HG03571 (cell line): ENCODE results near the gene IFNGR1.
"Not testable (repeated sequence)": the region's sequence is repeated elsewhere in the genome, so short reads cannot be mapped to it uniquely, and the experiment has no call there.

Experiments used
- ATAC-seq: cut with Tn5 transposase; IDR thresholded peaks from one replicate; pipeline ENCODE4 v1.9.1; 2021; ENCODE audit not compliant: unreplicated experiment

Gene IFNGR1

GRCh38 chr6:137213813-137214212 is 5.4 kb downstream of the IFNGR1 start:
- no peak for ATAC-seq

GRCh38 chr6:137213331-137213740 is 5.8 kb downstream of the IFNGR1 start:
- no peak for ATAC-seq

DNA sequence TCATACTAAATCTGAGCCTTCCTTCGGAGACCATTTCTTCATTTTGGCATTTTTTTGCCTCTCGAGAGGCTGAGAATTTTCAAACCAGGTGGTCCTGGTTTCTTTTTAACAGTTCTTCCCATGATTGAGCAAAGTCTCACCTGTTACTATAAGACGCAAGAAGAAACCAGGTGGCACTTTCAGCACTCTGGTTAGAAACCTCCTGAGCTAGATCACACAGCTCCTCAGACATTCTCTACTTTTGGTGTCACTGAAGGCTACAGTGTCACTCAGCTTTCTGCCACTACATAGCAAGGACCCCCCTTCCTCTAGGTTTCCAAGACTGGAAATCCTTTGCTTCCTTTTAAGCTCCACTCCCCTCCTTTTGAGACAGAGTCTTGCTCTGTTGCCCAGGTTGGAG is 7.3 kb downstream of the IFNGR1 start:
- no peak for ATAC-seq

GRCh38 chr6:137210903-137211302 is 8.3 kb downstream of the IFNGR1 start:
- no peak for ATAC-seq

GRCh38 chr6:137208279-137208678 is 10.9 kb downstream of the IFNGR1 start:
- ATAC-seq, result no peak

- not testable (repeated sequence) for ATAC-seq
Measured at GRCh38 chr6:137207457-137207856, 11.7 kb downstream of the IFNGR1 start.

DNA sequence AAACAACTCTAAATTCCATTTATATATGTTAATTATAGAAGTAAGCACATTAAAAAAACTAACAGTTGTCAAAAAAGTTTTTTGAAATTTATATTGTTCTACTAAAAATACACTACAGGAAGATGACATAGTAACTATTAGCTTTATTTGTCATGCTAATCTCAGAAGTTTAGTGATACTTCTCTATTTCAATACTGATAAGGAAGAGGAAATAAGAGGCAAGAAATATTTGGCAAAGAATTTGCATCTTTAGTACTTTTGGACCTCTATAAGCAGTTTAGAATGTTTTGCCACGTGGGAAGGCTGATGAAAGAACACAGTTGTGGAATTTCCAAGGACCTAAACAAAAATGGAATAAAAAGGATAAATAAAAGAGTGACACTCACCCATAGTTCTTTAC is 12.6 kb downstream of the IFNGR1 start:
- no peak for ATAC-seq

DNA sequence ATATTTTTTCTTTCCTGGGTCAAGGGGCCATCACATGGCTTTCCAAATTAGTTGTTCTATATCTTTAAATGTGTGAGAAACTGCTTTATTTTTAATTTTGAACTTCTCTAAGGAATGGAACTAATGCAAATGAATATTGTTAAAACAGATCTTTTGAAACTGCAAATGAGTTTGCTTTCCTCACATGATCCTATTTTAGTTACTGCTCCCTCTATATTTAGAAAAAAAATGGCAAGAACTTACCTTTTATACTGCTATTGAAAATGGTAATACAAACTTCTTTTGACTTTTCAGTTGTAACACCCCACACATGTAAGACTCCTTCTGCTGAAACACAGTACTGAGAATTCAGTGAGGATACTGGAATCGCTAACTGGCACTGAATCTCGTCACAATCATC is 15.9 kb downstream of the IFNGR1 start:
- ATAC-seq, result no peak

- ATAC-seq, result no peak
Measured at GRCh38 chr6:137202078-137202477, 17.1 kb downstream of the IFNGR1 start.

DNA sequence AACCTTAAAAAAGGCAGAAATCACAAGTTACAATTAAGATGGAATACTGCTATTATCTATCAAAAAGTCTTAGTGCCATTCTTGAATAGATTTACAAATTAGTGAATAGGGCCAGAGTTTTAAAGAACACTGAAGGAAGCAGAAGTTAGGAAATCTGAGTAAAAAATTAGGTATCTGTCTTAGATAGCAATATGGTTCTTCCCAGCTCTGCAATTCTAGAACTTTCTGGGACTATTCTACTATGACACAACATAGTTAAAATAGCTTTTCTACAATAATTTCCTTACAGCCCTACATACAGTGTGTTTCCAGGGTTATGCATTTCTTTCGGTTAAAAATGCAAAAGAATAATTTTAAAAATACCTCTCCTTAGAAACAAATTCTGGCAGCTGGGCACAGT is 18.2 kb downstream of the IFNGR1 start:
- ATAC-seq, result no peak

- no peak for ATAC-seq
Measured at GRCh38 chr6:137200288-137200687, 18.9 kb downstream of the IFNGR1 start.

DNA sequence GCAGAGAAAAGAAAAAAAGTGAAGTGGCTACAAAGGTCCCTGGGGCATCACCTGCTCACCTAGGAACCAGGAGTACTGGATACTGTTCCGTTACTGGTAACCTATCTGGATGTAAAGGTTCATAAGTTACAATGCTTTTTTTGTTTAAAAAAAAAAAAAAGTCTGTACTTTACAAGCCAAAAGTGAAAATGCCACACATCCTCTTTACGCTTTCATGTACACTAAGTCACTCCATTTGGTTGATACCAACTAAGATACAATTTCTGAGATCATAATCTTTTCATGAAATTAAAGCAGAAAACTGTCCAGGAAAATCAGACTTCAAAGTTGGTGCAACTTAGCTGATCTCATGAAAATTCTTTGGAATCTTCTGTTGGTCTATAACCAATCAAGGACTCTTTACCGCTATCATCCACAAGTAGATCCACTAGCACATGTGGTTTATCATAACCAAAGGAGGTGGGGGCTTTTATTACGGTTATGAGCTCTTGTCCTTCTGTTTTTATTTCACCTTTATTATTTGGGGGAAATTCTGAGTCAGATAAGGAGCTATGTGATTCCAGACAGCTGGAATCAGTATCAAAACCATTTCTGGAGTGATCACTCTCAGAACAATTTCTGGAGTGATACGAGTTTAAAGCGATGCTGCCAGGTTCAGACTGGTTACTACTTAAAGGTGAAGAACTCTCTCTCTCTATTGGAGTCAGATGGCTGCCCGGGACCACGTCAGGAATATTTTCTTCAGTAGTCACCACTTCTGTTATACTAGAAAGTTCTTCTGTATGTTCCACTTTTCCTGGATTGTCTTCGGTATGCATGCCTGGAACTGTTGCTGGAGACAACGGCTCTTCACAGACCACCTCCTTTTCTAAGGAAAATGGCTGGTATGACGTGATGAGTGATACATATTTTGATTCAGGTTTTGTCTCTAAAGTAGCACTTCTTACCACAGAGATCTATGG is 21.2 kb downstream of the IFNGR1 start:
- ATAC-seq, result no peak

- ATAC-seq, result no peak
Measured at GRCh38 chr6:137193256-137194070, 25.7 kb downstream of the IFNGR1 start.

DNA sequence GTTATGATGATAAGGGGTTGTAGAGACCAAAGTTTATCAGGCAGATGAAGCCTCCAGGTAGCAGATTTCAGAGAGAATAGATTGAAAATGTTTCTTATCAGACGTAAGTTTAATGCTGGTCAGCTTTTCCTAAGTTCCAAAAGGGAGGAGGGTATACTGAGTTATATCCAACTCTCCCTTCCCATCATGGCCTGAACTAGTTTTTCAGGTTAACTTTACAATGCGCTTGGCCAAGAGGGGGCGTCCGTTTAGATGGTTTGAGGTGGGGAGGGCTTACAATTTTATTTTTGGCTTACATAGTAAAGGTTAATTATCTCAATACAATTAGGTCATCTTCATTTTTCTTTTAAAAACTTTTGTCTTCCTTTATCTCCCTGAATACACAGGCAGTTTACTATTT is 26.4 kb downstream of the IFNGR1 start:
- no peak for ATAC-seq

GRCh38 chr6:137191670-137192069 is 27.5 kb downstream of the IFNGR1 start:
- no peak for ATAC-seq

DNA sequence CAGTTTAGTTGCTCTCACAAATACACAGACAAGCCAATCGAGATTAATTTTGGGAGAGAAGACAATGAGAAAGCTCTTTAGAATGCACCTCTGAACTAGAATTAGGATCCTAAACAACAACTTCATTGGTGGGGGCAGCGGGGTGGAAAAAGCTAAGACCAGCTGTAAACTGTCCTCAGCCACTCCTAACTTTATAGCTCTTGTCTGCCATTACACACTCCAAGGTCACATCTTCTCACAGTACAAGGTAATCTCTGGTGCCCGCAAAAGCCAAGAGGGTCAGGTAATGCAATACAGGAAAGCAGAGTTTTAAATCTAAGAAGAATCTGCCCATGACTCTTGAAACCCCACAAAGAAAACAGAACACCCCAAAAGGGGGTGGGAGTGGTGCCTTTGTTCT is 27.9 kb downstream of the IFNGR1 start:
- ATAC-seq, result no peak

DNA sequence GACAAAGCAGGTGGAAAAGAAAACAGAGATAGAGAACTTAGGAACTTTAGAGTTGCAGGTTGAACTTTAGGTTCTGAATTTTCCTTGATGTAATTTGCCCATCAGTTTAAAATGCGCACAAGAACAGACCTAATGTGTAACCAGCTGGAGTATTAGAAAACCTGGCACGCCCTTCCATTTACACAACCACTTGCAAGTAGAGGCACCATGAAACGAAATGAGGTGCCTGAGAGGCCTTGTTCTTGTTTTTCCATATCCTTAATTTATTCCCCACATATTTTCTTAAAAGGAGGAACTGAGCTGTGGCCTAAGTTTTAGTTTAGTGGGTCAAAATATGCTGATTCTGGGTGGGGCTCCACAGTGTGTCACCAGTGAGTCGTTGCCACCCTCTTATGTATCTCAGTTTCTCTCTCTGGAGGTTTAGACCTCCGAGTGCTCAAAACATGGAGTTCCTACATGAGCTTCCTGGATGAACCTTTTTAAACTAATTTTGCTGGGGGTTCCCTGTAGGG is 28.5 kb downstream of the IFNGR1 start:
- no peak for ATAC-seq

GRCh38 chr6:137188855-137189254 is 30.3 kb downstream of the IFNGR1 start:
- ATAC-seq, result no peak

DNA sequence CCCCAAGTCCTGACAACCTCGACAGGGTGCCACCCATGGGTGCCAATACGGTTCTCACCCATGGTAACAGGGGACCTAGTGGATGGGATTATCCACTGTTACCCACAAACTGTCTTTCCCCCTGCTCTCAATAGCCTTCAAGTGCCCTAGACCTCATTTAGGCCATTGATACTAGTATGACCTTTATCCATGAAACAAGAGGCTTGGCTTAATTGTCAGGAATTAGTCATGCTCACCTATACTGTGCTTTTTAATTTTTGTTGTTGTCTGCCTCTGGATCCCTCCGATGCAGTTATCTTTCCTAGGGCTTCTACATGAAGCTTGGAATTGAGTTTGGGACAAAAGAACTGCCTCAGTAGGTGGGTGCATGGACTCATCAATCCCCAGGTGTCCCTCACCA is 33.9 kb downstream of the IFNGR1 start:
- no peak for ATAC-seq

GRCh38 chr6:137182654-137183073 is 36.5 kb downstream of the IFNGR1 start:
- ATAC-seq, result no peak

DNA sequence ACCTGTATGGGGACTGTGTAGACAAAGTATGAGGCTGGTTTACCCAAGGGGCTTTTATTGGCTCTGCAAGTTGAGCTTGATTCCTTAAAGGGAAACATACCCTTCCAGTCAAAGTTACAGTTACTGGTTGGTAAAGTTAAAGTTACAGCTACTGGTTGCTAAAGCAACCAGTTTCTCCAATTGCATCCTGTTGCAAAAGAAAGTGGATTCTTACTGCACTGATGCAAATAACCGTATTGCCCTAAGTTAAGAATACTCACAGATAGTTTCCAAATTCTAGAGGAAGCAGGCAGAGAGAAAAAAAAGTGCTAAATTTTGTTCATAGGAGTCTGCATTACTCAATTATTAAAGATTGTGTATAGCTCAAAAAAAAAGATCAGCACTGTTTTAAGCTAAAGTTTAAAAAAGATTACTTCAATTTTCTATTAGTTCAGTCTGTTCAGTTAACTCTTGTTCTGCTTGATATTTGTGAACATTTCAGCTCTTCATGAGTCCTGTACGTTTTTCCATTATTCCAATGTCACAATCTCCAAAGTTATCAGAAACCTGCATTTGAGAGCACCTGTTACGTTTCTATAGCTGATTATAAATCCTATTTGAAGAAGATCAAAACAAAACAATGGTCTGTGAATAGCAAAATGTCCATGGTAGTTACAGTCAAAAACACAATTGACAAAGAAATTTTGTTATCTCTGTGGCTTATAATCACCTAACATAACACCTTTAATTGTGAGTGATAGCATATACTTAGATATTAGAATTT is 37.1 kb downstream of the IFNGR1 start:
- no peak for ATAC-seq
